GF-D8 (cell line): ENCODE measurements around the gene B3GALT6.
"Not testable (repeated sequence)": the region's sequence is repeated elsewhere in the genome, so short reads cannot be mapped to it uniquely, and the experiment has no call there.

Experiments used
- DNase-seq: peaks from one replicate; lab custom pipeline; 2025; lab: John Stamatoyannopoulos, UW

The B3GALT6 gene

DNA sequence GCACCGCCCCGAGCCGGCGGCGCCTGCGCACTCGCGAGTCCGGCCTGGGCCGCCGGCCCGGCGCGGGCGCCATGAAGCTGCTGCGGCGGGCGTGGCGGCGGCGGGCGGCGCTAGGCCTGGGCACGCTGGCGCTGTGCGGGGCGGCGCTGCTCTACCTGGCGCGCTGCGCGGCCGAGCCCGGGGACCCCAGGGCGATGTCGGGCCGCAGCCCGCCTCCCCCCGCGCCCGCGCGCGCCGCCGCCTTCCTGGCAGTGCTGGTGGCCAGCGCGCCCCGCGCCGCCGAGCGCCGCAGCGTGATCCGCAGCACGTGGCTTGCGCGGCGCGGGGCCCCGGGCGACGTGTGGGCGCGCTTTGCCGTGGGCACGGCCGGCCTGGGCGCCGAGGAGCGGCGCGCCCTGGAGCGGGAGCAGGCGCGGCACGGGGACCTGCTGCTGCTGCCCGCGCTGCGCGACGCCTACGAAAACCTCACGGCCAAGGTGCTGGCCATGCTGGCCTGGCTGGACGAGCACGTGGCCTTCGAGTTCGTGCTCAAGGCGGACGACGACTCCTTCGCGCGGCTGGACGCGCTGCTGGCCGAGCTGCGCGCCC, at the start of gene B3GALT6:
TSS of gene B3GALT6 (plus strand) at position 30 of the 588 bp plus-strand sequence. CDS start at position 72, 42 bp downstream.
- no peak for DNase-seq

DNA sequence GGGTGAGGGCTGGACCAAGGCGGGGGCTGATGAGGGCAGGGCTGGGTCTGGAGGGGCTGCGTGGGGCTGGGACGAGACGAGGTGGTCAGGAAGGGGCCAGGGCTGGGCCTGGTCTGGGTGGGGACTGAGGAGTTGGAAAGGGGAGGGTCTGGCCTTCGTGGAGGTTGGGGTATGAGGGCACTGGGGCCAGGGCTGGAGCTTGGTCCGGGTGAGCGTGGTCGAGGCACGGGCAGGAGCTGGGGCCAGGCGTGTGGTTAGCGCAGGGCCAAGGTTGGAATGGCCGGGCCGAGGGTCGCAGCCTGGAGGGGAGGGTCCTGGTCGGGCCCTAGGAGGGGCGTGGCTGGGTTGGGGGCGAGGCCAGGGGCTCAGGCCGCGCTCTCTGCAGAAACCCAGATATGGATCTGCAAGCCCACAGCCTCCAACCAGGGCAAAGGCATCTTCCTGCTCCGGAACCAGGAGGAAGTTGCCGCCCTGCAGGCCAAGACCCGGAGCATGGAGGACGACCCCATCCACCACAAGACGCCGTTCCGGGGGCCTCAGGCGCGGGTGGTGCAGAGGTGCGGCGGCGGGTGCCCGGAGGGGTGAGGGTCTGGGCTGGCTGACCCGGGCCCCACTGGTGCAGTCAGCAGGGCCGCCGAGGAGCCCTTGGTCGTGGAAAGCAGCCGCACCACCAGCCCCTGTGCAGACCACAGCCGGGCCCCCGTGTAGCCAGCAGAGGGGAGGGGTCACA, 49.4 kb upstream of the B3GALT6 start:
- no peak for DNase-seq

- no peak for DNase-seq
Observed at GRCh38 chr1:1183221-1183747, 48.8 kb upstream of the B3GALT6 start.

- no peak for DNase-seq
Observed at GRCh38 chr1:1183833-1184775, 47.9 kb upstream of the B3GALT6 start.

GRCh38 chr1:1185101-1185765, 46.8 kb upstream of the B3GALT6 start:
- no peak for DNase-seq

GRCh38 chr1:1187938-1188337, 44.1 kb upstream of the B3GALT6 start:
- no peak for DNase-seq

DNA sequence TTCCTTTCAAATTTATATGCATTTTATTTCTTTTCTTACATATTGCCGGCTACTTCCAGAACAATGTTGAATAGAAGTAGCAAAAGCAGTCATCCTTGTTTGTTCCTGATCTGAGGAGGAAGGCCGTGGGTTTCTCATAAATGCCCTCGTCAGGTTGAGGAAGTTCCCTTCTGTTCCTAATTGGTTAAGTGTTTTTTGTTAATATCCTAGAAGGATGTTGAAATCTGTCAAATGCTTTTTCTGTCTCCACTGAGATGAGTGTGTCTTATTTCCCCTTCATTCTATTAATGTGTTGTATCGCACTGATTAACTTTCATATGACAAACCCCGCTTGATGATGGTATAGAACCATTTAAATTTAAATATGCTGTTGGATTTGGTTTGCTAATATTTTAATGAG, 42.9 kb upstream of the B3GALT6 start:
- no peak for DNase-seq

- DNase-seq: no peak
Observed at GRCh38 chr1:1191734-1192133, 40.3 kb upstream of the B3GALT6 start.

- DNase-seq: no peak
Observed at GRCh38 chr1:1194723-1195122, 37.3 kb upstream of the B3GALT6 start.

DNA sequence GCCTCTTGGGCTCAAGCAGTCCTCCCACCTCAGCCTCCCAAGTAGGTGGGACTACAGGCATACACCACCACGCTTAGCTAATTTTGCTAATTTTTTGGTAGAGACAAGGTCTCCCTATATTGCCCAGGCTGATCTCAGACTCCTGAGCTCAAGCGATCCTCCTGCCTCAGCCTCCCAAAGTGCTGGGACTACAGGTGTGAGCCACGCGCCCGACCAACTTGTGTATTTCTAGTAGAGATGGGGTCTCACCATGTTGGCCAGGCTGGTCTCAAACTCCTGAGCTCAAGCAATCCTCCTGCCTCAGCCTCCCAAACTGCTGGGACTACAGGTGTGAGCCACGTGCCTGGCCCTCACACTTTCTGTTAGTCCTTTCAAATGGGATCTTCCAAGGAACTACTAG, 36.3 kb upstream of the B3GALT6 start:
- DNase-seq: not testable (repeated sequence)

DNA sequence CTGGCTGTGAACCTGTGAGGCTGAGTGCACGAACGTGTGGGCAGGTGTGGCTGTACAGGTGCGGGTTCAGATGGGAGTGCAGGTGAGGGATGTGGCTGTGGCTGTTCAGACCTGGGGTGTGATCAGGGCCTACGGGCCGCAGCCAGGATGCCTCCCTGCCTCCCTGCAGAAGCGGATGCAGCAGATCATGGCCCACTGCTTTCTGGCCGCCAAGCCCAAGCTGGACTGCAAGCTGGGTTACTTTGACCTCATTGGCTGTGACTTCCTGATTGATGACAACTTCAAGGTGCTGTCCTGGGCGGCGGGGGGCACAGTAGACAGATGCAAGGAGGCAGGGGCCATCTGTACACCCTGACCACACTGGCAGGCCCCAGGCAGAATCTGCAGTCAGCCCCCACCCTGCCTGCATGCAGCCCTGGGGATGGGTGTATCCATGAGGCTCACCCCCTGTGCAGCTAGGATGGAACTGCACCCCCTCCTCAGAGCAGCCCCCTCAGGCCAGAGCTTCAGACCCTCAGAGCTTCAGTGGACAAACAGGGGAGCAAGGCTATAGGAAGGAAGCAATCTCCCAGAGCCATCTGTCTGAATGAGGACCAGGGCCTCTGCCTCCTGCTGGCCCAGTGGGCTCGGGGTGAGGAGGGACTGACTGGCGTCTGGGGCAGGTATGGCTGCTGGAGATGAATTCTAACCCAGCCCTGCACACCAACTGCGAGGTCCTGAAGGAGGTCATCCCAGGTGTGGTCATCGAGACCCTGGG, 35.4 kb upstream of the B3GALT6 start:
- no peak for DNase-seq

DNA sequence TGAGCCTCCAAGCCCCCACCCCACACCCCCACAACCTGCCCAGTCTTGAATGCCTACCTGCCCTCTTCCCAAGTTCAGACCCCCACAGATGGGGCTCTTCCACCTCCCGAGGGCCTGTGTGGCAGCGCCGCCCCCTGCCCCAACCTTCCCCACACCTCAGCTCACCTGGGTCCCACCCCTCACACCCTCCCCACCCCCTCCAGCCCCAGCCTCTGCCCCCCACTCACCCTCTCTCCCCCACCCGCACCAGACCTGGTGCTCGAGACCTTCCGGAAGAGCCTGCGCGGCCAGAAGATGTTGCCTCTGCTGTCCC, 34.9 kb upstream of the B3GALT6 start:
- no peak for DNase-seq

GRCh38 chr1:1197551-1198422, 34.2 kb upstream of the B3GALT6 start:
- DNase-seq: no peak

DNA sequence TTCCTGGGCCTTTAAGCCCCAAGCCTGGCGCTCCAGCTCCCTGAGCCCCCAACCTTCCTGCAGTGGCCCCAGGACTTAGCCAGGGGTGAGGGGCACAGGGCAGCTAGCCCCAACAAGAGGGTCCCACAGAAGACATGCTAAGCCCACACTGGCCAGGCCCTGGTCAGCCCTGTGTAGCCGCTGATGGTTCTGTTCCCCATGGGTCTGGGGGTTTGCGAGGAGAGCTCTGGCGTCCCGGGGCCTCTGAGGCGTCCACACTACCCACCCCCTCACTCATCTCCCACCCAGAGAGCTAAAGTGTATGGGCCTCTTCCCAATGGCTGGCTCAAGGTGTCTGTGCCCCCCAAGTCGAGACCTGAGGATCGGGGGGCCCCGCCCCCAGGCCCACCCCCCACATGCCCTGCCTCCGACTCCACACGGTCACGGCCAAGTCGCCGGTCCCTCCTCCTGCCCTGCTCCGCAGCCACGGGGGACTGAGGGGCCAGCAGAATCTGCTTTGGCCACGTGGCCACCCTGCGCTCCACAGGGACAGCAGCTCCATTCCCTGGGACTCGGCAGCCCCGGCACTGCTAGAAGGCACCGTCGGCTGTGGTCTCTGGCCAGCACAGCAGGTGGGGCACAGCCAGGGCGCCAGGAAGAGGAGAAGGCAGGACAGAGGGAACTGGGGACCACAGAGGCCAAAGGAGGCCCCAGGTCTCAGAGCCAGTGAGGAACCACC, 33.5 kb upstream of the B3GALT6 start:
- no peak for DNase-seq

- DNase-seq: no peak
Observed at GRCh38 chr1:1199141-1199960, 32.7 kb upstream of the B3GALT6 start.

DNA sequence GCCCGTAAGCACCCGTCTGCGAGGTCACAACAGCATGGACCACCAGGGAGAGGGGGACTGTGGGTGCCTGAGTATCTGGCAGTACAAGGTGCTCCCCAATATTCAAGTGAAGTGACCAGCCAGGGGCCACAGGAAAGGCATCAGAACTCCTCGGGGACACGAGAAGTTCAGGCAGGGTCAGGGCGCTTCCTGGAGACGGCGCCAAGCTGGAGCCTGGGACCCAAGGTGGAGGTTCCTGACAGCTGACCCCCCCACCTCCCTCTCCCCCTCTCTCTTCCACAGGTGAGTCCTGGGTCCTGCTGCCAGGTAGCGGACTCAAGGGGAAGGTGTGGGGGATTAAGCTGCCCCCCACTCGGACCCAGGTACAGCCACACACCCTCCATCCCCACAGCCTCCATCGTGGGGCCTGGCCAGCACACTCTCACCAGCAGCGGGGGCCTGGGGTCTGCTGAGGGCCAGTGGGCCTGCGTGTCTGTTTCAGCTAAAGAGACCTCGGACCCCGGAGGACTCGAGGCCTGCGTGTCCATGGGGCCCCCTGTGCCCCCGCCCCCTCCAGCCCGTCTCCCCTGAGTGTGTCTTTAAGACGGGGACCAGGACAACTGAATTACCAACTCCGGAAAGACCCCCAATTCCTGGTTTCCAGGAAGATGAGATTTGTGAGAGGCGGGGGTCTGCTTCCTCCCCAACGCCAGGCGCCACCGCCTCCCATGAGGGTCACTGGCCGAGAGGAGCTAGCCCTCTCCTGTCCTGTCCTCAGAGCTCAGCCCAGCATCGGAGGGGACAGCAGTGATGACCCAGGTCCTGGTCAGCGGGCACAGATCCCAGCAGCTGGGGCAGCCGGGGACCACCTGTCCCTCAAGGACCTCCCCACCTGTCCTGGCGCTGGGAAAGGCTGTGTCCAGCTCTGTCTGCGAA, 31.8 kb upstream of the B3GALT6 start:
- DNase-seq: no peak
